Epithelial cell of proximal tubule (primary cell): Measurements from ENCODE around the gene TMEM94. TPM values are rescaled to one million over a fixed set of nuclear protein-coding genes. Genes with fewer than 3 reads are reported as not detected.
A peak's percentile ranks its signal among the peaks of the same experiment; 100 is the strongest.
"Not testable (repeated sequence)": the region's sequence is repeated elsewhere in the genome, so short reads cannot be mapped to it uniquely, and the experiment has no call there.

Source experiments
- DNase-seq: peaks from one replicate; pipeline ENCODE4 v3.0.0-alpha.2; 2011; ENCODE audit warnings: low read depth
- H3K4me3 ChIP-seq: 2 replicates; pipeline ENCODE4 v1.5.1; 2011; ENCODE audit warnings: low read depth, mild to moderate bottlenecking, low read length
- total RNA-seq: library from RNA; depleted of rRNA; stranded (reverse); fragments of >200 nt; gene quantifications from 2 replicates; pipeline ENCODE4 v1.2.3, GENCODE V29; 2015
- TF ChIP-seq, protein P1 (sequence below): conservative IDR thresholded peaks from 2 replicates; pipeline ENCODE4 v1.5.1; 2012; ENCODE audit warnings: low read depth, mild to moderate bottlenecking, low read length

TMEM94 gene
- total RNA-seq, 1 donor from 2014 or later = 65.3 TPM

DNA sequence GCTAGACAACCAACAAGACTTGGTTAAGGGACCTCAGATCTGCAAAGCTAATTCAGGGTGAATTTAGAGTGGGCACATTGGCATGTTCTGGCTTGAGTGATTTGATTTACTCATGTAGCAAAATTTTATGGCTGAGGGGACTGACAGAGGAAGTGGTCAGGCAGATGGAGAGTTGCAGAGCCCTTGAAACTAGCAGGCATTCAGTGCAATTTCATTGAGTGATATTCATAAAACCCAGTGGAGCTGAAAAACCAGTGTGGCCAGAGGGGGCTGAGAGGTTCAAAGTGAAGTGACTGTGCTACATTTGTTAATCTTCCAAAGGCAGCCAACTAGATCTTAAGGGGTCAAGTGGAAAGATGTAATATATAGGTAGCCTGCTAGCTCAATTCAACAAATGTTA lies 2.2 kb upstream of the TMEM94 start:
- peak; percentile 29 for DNase-seq
- H3K4me3 ChIP-seq = no peak overlapping the region
- TF ChIP-seq, protein P1, sequence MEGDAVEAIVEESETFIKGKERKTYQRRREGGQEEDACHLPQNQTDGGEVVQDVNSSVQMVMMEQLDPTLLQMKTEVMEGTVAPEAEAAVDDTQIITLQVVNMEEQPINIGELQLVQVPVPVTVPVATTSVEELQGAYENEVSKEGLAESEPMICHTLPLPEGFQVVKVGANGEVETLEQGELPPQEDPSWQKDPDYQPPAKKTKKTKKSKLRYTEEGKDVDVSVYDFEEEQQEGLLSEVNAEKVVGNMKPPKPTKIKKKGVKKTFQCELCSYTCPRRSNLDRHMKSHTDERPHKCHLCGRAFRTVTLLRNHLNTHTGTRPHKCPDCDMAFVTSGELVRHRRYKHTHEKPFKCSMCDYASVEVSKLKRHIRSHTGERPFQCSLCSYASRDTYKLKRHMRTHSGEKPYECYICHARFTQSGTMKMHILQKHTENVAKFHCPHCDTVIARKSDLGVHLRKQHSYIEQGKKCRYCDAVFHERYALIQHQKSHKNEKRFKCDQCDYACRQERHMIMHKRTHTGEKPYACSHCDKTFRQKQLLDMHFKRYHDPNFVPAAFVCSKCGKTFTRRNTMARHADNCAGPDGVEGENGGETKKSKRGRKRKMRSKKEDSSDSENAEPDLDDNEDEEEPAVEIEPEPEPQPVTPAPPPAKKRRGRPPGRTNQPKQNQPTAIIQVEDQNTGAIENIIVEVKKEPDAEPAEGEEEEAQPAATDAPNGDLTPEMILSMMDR = no peak

DNA sequence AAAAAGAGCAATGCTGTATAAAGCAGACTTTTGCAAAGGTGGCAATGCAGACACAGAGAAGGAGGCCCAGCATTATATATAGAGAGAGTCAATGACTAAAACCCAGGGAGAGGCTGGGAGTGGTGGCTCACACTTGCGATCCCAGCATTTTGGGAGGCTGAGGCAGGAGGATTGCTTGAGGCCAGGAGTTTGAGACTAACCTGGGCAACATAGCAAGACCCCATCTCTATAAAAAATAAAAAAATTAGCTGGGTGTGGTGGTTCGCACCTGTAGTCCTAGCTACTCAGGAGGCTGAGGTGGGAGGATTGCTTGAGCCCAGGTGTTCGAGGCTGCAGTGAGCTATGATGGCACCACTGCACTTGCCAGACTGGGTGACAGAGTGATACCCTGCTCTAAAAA lies 1.8 kb upstream of the TMEM94 start:
- DNase-seq, H3K4me3 ChIP-seq: not testable (repeated sequence)

DNA sequence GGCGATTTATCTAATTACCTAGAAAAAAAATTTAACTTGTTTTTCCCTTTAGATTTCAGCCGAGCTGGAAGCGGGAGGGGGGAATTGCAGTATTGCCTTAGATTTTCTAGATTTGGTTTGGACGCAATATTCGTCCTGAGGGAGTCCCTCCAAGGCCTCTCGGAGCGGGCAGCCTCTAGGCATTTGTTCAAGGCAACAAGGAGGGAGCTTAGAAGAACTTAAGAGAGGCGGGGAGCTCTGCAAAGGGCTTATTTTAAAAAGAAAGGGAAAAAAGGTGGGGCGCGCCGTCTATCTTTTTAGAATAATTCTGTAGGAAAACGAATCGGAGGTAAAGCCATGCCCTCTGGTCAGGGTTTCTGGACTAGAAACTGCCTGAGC lies 407 bp upstream of the TMEM94 start:
- no peak for DNase-seq
- TF ChIP-seq, protein P1 = no peak
- peak overlapping the region; percentile 100 for H3K4me3 ChIP-seq

DNA sequence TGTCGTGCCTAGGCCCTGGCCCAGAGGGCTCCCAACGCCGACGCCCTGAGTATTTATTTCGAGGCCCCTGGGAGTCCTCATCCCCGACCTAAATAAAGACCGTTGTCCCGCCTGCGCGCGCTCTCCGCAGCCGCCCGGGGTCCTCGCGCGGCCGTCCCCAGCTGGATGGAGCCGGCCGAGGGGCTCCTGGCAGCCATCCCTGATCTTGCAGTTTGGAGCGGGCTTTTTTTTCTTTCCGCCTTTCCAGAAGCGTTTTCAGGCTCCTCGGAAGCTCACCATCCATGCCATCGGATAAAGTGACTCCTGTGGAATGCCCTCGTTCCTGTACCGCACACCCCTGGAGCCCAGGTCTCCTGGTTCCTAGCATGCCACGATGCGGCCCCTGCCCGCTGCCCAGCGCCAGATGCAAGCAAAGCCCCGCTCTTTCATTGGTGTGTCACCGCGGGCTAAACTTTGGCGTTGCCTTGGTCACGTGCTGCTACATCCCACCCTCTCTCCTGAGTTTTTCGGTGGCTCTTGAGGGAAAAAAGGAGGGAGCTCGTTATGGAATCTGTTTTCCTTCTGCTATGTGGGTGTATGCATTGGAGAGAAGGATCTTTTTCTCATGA lies 716 bp downstream of the TMEM94 start:
- no peak for DNase-seq

DNA sequence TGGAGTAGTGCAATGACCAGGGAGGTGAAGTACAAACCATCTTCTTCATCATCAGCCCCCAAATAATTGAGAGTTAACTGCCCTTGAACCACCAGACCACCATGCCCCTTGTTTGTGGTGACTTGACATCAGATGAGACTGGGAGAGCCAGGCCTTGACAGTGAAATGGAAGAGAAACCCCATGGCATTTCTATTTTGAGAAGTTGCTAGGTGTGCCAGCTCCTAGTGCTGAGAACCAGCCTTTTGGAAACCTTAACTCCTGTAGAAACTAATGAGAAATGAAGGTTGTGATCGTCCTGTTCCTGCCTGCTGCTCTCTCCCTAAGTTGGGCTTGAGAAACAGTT lies 2.8 kb downstream of the TMEM94 start:
- DNase-seq = no peak
- TF ChIP-seq, protein P1 = no peak
- no peak overlapping the region for H3K4me3 ChIP-seq

More for the DNA sequence above, 716 bp downstream of the TMEM94 start:
- TF ChIP-seq, protein P1 = no peak
- H3K4me3 ChIP-seq = peak overlapping the region; percentile 100

DNA sequence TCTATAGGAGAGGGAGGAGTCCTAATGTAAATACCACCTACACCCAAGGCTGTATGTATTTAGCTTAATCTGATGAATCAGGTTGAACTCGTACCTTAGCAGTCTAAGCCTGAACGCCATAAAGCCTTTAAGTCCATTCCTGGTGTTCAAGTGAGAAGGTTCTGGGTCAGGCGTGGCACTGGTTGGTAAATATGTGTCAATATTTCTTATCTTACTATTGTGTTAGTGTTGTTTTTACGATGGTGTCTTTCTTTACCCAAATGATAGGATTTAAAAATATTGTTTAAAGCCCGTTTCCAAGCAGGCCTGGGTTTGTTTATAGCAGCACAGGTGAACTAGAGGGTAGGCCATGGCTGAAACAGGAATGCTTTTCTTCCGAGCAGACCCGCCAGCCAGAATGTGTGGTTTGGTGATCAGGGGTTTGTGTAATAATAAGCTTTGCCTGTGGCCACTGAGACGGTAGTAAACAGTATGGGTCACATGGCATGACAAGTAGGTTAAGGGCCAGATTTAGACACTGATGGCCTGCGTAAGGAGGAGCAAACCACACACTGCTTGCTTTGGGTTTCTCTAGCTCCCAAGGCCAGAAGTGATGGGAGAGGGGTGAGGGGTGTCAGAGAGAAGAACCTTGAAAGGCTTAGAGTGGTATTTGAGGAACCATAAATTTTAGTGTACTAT lies 3.3 kb downstream of the TMEM94 start:
- TF ChIP-seq, protein P1 = no peak
- no peak overlapping the region for H3K4me3 ChIP-seq
- no peak for DNase-seq

DNA sequence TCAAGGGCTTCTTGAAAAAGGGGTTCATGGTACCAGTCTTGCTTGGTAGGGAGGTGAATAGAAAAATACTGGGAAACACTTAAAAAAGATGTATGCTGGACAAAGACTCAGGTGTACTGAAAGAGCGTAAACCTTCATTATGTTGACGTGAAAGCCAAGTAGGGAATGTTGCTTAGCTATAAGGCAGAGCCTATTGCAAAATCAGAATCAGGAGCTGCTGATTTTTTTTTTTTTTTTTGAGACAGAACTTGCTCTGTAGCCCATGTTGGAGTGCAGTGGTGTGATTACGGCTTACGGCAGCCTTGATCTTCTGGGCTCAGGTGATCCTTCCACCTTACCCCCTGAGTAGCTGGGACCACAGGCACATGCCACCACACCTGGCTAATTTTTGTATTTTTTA lies 3.9 kb downstream of the TMEM94 start:
- no peak for DNase-seq
- TF ChIP-seq, protein P1 = no peak
- no peak overlapping the region for H3K4me3 ChIP-seq
